ENCODE data around the gene EFNA2.

DNA sequence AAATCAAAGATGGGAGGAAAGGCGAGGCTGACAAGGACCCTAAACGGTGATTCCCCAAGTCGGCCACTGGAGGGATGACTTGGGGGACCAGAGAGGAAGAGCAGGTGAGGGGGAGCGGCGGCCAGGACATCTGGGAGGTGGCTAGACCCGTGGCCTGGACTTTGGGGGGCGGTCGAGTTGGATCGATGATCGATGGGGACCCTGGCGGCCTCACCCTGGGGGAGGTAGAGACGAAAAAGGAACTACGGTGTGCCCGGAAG lies 24.2 kb upstream of the EFNA2 start:
- TF ChIP-seq, protein P1, sequence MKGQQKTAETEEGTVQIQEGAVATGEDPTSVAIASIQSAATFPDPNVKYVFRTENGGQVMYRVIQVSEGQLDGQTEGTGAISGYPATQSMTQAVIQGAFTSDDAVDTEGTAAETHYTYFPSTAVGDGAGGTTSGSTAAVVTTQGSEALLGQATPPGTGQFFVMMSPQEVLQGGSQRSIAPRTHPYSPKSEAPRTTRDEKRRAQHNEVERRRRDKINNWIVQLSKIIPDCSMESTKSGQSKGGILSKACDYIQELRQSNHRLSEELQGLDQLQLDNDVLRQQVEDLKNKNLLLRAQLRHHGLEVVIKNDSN (CRISPR knock-in tag; IDR thresholded peaks at IDR 0.05), result no peak
- TF ChIP-seq, protein P2, sequence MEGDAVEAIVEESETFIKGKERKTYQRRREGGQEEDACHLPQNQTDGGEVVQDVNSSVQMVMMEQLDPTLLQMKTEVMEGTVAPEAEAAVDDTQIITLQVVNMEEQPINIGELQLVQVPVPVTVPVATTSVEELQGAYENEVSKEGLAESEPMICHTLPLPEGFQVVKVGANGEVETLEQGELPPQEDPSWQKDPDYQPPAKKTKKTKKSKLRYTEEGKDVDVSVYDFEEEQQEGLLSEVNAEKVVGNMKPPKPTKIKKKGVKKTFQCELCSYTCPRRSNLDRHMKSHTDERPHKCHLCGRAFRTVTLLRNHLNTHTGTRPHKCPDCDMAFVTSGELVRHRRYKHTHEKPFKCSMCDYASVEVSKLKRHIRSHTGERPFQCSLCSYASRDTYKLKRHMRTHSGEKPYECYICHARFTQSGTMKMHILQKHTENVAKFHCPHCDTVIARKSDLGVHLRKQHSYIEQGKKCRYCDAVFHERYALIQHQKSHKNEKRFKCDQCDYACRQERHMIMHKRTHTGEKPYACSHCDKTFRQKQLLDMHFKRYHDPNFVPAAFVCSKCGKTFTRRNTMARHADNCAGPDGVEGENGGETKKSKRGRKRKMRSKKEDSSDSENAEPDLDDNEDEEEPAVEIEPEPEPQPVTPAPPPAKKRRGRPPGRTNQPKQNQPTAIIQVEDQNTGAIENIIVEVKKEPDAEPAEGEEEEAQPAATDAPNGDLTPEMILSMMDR (IDR thresholded peaks at IDR 0.05), result no peak
- TF ChIP-seq MXD4 (CRISPR knock-in tag; IDR thresholded peaks at IDR 0.05; ENCODE audit: borderline replicate concordance) (no peak), EMX1 (CRISPR knock-in tag; IDR thresholded peaks at IDR 0.05) (no peak), GABPB1 (CRISPR knock-in tag; IDR thresholded peaks at IDR 0.05) (no peak)
- TF ChIP-seq, protein P3, sequence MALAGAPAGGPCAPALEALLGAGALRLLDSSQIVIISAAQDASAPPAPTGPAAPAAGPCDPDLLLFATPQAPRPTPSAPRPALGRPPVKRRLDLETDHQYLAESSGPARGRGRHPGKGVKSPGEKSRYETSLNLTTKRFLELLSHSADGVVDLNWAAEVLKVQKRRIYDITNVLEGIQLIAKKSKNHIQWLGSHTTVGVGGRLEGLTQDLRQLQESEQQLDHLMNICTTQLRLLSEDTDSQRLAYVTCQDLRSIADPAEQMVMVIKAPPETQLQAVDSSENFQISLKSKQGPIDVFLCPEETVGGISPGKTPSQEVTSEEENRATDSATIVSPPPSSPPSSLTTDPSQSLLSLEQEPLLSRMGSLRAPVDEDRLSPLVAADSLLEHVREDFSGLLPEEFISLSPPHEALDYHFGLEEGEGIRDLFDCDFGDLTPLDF (CRISPR knock-in tag; IDR thresholded peaks at IDR 0.05), result no peak
- TF ChIP-seq, protein P4, sequence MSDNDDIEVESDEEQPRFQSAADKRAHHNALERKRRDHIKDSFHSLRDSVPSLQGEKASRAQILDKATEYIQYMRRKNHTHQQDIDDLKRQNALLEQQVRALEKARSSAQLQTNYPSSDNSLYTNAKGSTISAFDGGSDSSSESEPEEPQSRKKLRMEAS (CRISPR knock-in tag; IDR thresholded peaks at IDR 0.05), result no peak

All from WTC11 (cell line).